HL-60 (cell line): ENCODE measurements around the gene TRAF1.

Experiments
- DNase-seq, 2 experiments: peaks; one replicate each; pipeline ENCODE4 v3.0.0-alpha.2; 2010 to 2020; ENCODE audit warnings: low read depth in 1 of 2, low spot score in 1 of 2
- H3K27ac ChIP-seq: fragments of 250-450 bp; sonication (Bioruptor Pico); replicated peaks from 2 replicates; pipeline ENCODE4 v1.5.1; 2020; ENCODE audit warnings: mild to moderate bottlenecking, moderate library complexity
- H3K27me3 ChIP-seq: fragments of 250-450 bp; sonication (Bioruptor Pico); 2 replicates; pipeline ENCODE4 v1.5.1; 2021; ENCODE audit warnings: mild to moderate bottlenecking, moderate library complexity; ENCODE audit not compliant: insufficient read depth, poor library complexity, severe bottlenecking
- H3K4me3 ChIP-seq: replicated peaks from 2 replicates; pipeline ENCODE4 v1.5.1; 2011; ENCODE audit warnings: mild to moderate bottlenecking, control low read depth, low read length; ENCODE audit not compliant: insufficient read depth
- CTCF ChIP-seq: IDR thresholded peaks from one replicate; pipeline ENCODE4 v1.5.1; 2011; ENCODE audit warnings: low read length, control low read depth, inconsistent platforms; ENCODE audit not compliant: insufficient read depth
- GABPA ChIP-seq: IDR thresholded peaks from 2 replicates; pipeline ENCODE4 v1.6.1; 2012; ENCODE audit warnings: low read depth
- POLR2AphosphoS5 ChIP-seq: IDR thresholded peaks from 2 replicates; pipeline ENCODE4 v1.6.1; 2012; ENCODE audit warnings: low read depth
- REST ChIP-seq: IDR thresholded peaks from 2 replicates; pipeline ENCODE4 v1.6.1; 2012; ENCODE audit warnings: low read depth; ENCODE audit not compliant: insufficient replicate concordance
- SPI1 ChIP-seq: IDR thresholded peaks from 2 replicates; pipeline ENCODE4 v1.6.1; 2012; ENCODE audit warnings: low read depth, mild to moderate bottlenecking, borderline replicate concordance

Gene TRAF1

GRCh38 chr9:120862452-120862851, 64.1 kb downstream of the TRAF1 start:
- DNase-seq: no peak
- H3K27ac ChIP-seq: no peak overlapping the region
- TF ChIP-seq CTCF (no peak), REST (no peak), POLR2AphosphoS5 (no peak), SPI1 (no peak), GABPA (no peak)

DNA sequence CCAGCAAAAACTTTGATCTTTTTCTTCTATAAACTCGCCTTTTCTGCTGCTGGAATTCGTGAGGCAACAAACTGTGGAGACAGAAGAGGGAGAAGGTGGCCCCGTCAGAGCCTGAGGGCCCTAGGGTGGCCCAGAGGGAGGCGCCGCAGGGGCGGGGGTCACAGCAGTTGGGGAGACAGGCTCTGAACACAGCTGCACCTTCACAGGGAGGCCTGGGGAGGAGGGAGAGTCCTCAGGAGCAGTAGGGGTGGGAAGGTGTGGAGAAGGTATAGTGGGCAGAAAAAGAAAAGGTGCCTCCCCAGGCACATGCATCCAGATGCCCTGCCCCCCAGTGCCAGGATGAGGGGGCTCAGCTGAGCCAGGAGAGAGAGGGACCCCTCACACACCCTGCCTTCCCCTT, 64.7 kb downstream of the TRAF1 start:
- H3K27me3 ChIP-seq: no peaks in the 10 kb centered on the region
- no peak overlapping the region for H3K27ac ChIP-seq
- H3K4me3 ChIP-seq: no peak overlapping the region
- no peak for TF ChIP-seq SPI1
- TF ChIP-seq POLR2AphosphoS5: no peak
- TF ChIP-seq GABPA: no peak
- TF ChIP-seq REST: no peak
- TF ChIP-seq CTCF: no peak
- no peak for DNase-seq

More at GRCh38 chr9:120862452-120862851, 64.1 kb downstream of the TRAF1 start:
- H3K27me3 ChIP-seq: no peaks in the 10 kb centered on the region
- no peak overlapping the region for H3K4me3 ChIP-seq

DNA sequence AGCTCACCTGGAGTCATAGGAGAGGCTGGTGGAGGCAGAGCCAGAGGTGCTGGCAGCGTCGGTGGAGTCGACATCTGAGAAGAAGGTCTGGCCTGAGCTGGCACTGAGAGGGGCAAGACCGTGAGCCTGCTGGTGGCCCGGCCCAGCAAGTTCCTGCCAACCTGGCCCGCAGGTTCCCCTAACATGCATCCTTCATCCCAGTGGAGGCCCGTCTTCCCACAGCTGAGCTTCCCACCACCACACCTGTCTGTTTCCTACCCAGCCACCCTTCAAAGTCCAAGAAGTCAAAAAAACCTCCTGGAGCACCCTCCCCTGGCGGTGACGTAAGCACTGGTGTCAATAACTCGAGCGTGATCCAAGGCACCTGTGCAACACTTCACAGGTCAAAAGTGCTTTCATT, 66.5 kb downstream of the TRAF1 start:
- H3K27me3 ChIP-seq: no peaks in the 10 kb centered on the region
- DNase-seq: no peak
- TF ChIP-seq GABPA: no peak
- TF ChIP-seq SPI1: no peak
- TF ChIP-seq CTCF: no peak
- no peak for TF ChIP-seq REST
- TF ChIP-seq POLR2AphosphoS5: no peak
- H3K27ac ChIP-seq: no peak overlapping the region
- H3K4me3 ChIP-seq: no peak overlapping the region
